ENCODE data around the gene KDM4B.

The KDM4B gene

GRCh38 chr19:5035793-5036697 lies 67.1 kb downstream of the KDM4B start:
- no peak for DNase-seq
- TF ChIP-seq GATA1 (IDR thresholded peaks at IDR 0.05; ENCODE audit: low read depth, low read length) (no peak), POLR2A (IDR thresholded peaks at IDR 0.05; ENCODE audit: low read length) (no peak)

- TF ChIP-seq POLR2A (IDR thresholded peaks at IDR 0.05; ENCODE audit: low read length) (no peak), GATA1 (IDR thresholded peaks at IDR 0.05; ENCODE audit: low read depth, low read length) (no peak)
- DNase-seq = no peak
Measured at GRCh38 chr19:5036698-5037563, 68.0 kb downstream of the KDM4B start.

- TF ChIP-seq GATA1 (IDR thresholded peaks at IDR 0.05; ENCODE audit: low read depth, low read length) (no peak), POLR2A (IDR thresholded peaks at IDR 0.05; ENCODE audit: low read length) (no peak)
- no peak for DNase-seq
Measured at GRCh38 chr19:5037936-5038335, 69.0 kb downstream of the KDM4B start.

- peak; percentile 25 to 39 for DNase-seq
- TF ChIP-seq GATA1 (IDR thresholded peaks at IDR 0.05; ENCODE audit: low read depth, low read length) = no peak
- no peak for TF ChIP-seq POLR2A (IDR thresholded peaks at IDR 0.05; ENCODE audit: low read length)
Measured at GRCh38 chr19:5038631-5039271, 69.8 kb downstream of the KDM4B start.

GRCh38 chr19:5039642-5040543 lies 71.0 kb downstream of the KDM4B start:
- no peak for TF ChIP-seq GATA1 (IDR thresholded peaks at IDR 0.05; ENCODE audit: low read depth, low read length)
- TF ChIP-seq POLR2A (IDR thresholded peaks at IDR 0.05; ENCODE audit: low read length) = no peak
- no peak for DNase-seq

- TF ChIP-seq POLR2A (IDR thresholded peaks at IDR 0.05; ENCODE audit: low read length) (no peak), GATA1 (IDR thresholded peaks at IDR 0.05; ENCODE audit: low read depth, low read length) (no peak)
- no peak for DNase-seq
Measured at GRCh38 chr19:5040544-5041167, 71.7 kb downstream of the KDM4B start.

- TF ChIP-seq GATA1 (IDR thresholded peaks at IDR 0.05; ENCODE audit: low read depth, low read length) = no peak
- no peak for TF ChIP-seq POLR2A (IDR thresholded peaks at IDR 0.05; ENCODE audit: low read length)
- no peak for DNase-seq
Measured at GRCh38 chr19:5041168-5041912, 72.4 kb downstream of the KDM4B start.

GRCh38 chr19:5041913-5042187 lies 72.9 kb downstream of the KDM4B start:
- TF ChIP-seq POLR2A (IDR thresholded peaks at IDR 0.05; ENCODE audit: low read length) (no peak), GATA1 (IDR thresholded peaks at IDR 0.05; ENCODE audit: low read depth, low read length) (no peak)
- DNase-seq = no peak

GRCh38 chr19:5042556-5042955 lies 73.6 kb downstream of the KDM4B start:
- TF ChIP-seq POLR2A (IDR thresholded peaks at IDR 0.05; ENCODE audit: low read length) = no peak
- no peak for TF ChIP-seq GATA1 (IDR thresholded peaks at IDR 0.05; ENCODE audit: low read depth, low read length)
- no peak for DNase-seq

- DNase-seq = no peak
- TF ChIP-seq POLR2A (IDR thresholded peaks at IDR 0.05; ENCODE audit: low read length) (no peak), GATA1 (IDR thresholded peaks at IDR 0.05; ENCODE audit: low read depth, low read length) (no peak)
Measured at GRCh38 chr19:5045029-5045428, 76.1 kb downstream of the KDM4B start.

GRCh38 chr19:5045956-5046338 lies 77.0 kb downstream of the KDM4B start:
- no peak for DNase-seq
- TF ChIP-seq POLR2A (IDR thresholded peaks at IDR 0.05; ENCODE audit: low read length) = no peak

- no peak for TF ChIP-seq GATA1 (IDR thresholded peaks at IDR 0.05; ENCODE audit: low read depth, low read length)
- TF ChIP-seq POLR2A (IDR thresholded peaks at IDR 0.05; ENCODE audit: low read length) = no peak
- no peak for DNase-seq
Measured at GRCh38 chr19:5046339-5047039, 77.6 kb downstream of the KDM4B start.
